Posterior cingulate gyrus (tissue), 11 donors: ENCODE results near the gene LRRC39.
A peak's percentile ranks its signal among the peaks of the same experiment; 100 is the strongest.

Source experiments
- DNase-seq, 10 donors: peaks; one replicate each; pipeline versions ENCODE4 v3.0.0 to v3.0.0-alpha.2; 2020 to 2021; ENCODE audit warnings: mixed read lengths in 3 of 10
- intact Hi-C: fragments of 100-400 bp; cut with DNase I; formaldehyde crosslinking; loops from one replicate; pipeline ENCODE4 v1.15.1; 2023

The LRRC39 gene

DNA sequence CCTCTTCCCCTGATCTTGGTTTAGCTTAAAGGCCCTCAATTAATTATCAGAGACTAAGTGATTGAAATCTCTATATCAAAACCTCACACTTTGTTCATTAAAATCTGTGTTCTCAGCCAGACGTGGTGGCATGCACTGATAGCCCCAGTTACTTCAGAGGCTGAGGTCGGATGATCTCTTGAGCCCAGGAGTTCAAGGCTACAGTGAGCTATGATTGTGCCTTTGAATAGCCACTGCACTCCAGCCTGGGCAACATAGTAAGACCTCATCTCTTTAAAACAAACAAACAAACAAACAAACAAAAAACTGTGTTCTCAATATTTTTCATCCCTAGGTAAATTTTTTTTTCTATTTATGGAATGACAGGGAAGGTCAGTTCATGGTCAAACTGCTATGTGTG, 26.4 kb downstream of the LRRC39 start:
- intact Hi-C loops = no loop called here
- no peak for DNase-seq

GRCh38 chr1:100147875-100148274, 30.2 kb downstream of the LRRC39 start:
- no peak for DNase-seq
- intact Hi-C loops = no loop called here

GRCh38 chr1:100146958-100147357, 31.1 kb downstream of the LRRC39 start:
- intact Hi-C loops = no loop called here

DNA sequence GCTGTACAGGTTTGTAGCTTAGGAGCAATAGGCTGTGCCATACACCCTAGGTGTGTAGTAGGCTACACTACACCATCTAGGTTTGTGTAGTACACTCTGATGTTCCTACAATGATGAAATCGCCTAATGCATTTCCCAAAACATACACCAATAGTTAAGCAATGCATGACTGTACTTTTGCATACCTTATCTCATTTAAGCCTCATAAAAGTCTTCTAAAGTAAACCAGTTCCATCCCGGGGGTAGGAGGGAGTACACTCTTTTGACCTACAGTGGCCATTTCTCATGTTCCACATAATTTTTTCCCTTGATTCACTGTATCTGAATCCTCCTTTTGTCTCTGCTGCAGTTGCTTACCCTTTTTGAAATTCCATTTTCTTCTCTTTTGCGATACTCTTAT, 32.9 kb downstream of the LRRC39 start:
- DNase-seq = no peak
- intact Hi-C loops = no loop called here

More at GRCh38 chr1:100146958-100147357, 31.1 kb downstream of the LRRC39 start:
- no peak for DNase-seq

- intact Hi-C loops = no loop called here
- no peak for DNase-seq
Observed at GRCh38 chr1:100142343-100142742, 35.7 kb downstream of the LRRC39 start.

DNA sequence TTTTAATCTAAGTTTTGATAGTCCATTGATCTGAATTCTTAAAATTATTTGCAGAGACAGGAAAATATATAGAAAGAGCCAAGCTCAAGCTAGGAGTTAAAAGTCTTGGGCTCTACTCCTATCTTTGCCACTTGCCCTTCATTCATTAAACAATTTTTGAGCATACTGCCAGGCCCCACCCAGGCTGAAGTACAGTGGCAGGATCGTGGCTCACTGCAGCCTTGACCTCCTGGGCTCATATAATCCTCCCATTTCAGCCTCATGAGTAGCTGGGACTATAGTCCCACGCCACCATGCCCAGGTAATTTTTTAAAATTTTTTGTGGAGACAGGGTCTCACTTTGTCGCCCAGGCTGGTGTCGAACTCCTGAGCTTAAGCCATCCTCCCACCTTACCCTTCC, 36.9 kb downstream of the LRRC39 start:
- no peak for DNase-seq
- intact Hi-C loops = no loop called here

DNA sequence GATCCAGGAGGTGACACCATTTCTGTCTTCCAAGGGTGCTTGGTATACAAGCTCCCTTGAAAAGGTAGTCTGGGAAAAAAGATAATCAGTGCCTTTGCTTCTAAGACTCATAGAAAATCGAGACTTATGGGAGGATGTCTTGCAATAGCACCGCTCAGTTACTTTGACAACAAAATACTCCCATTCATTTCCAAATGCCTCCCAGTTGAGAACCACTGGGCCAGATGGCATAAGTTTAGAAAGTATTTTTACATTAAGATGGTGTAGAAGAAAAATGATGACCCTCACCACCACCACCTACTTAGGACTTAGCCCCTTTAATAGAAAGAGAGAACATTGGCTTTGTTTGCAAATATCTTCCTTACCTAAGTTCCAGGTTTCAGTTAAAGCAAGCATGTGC, 40.5 kb downstream of the LRRC39 start:
- intact Hi-C loops = loop anchor here (10.0 kb wide), 3 partner anchors 173 to 317 kb away; partner anchors contain the start of genes AGL and SLC35A3
- DNase-seq = no peak

GRCh38 chr1:100134872-100135271, 43.2 kb downstream of the LRRC39 start:
- no peak for DNase-seq
- intact Hi-C loops = loop anchor here (5.0 to 10.0 kb wide), 6 partner anchors 112 to 328 kb away; partner anchors contain the start of genes AGL, DBT, RTCA and SLC35A3

DNA sequence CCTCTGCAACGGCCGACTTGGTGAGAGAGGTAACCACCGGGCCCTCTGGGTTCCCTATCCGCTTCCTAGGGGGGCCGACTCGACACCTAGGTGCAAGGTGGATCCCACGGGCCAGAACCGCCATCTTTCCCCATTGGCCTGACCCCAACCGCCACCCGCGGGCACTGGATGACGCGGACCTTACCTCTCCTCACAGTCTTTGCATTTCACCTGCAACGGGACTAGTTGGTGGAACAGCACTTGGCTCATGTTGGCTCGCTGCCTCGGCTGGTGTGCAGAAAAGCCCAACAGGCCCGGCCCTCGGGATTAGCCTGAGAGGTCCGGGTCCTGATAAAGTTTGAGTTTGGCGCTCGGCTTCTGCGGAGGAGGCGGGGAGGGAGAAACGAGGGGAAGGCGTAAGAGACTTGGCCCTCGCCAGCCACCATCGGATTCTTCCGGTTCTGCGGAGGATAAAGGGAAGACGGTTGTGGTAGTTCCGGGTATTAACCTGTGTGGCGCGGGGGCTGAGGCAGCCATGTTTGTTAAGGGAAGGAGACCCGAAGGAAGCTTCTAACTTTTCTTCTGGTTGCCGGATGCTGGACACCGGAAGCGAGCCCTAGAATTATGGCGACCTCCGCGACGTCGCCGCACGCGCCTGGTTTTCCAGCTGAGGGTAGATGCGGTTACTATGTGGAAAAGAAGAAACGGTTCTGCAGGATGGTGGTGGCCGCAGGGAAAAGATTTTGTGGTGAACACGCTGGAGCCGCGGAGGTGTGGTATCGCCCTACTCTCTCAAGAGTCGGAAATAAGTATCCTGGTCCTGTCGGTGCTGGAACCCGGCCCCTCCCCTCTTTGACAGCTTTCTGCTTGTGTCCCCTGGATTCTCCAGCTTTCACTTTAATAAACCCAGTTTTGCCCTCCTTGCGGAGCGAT, 45.2 kb downstream of the LRRC39 start, which contains the start of the genes SASS6 and TRMT13:
SASS6 (minus strand) TSS at position 365 of the 912 bp plus-strand sequence; CDS start at position 249, 116 bp downstream.
TRMT13 (plus strand) TSS at position 598 of the 912 bp plus-strand sequence; CDS start at position 604, 6 bp downstream.
- intact Hi-C loops = loop anchor here (2.0 to 10.0 kb wide), 8 partner anchors 94 to 326 kb away; partner anchors contain the start of genes AGL, DBT, RTCA and SLC35A3

DNA sequence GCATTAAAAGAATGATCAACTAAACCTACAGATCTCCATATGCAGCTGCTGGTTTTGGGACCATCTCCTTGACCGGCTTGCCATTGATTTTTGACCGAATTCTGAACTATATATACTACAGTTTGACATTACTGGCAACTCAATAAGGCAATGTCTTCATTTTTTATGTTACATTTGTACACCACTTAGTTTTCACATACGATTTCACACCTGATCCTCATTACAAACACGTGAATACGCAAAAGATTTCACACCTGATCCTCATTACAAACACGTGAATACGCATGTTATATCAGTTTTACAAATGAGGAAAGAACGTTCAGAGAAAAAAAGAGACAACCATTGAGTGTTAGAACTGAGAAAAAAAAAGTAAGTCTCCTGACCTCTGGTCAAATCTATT, 46.4 kb downstream of the LRRC39 start:
- intact Hi-C loops = loop anchor here (2.0 to 10.0 kb wide), 8 partner anchors 93 to 324 kb away; partner anchors contain the start of genes AGL, DBT, RTCA and SLC35A3

More for the DNA sequence above, 45.2 kb downstream of the LRRC39 start, which contains the start of the genes SASS6 and TRMT13:
- peak; percentile 95 to 99 (median 98) for DNase-seq

GRCh38 chr1:100130552-100131077, 47.4 kb downstream of the LRRC39 start:
- no peak for DNase-seq
- intact Hi-C loops = loop anchor here (5.0 to 10.0 kb wide), 6 partner anchors 117 to 324 kb away; partner anchors contain the start of genes AGL, DBT, RTCA and SLC35A3

More for the DNA sequence above, 46.4 kb downstream of the LRRC39 start:
- no peak for DNase-seq

GRCh38 chr1:100127226-100127625, 50.8 kb downstream of the LRRC39 start:
- no peak for DNase-seq
- intact Hi-C loops = no loop called here

- intact Hi-C loops = no loop called here
- DNase-seq = no peak
Observed at GRCh38 chr1:100122177-100122576, 55.9 kb downstream of the LRRC39 start.

DNA sequence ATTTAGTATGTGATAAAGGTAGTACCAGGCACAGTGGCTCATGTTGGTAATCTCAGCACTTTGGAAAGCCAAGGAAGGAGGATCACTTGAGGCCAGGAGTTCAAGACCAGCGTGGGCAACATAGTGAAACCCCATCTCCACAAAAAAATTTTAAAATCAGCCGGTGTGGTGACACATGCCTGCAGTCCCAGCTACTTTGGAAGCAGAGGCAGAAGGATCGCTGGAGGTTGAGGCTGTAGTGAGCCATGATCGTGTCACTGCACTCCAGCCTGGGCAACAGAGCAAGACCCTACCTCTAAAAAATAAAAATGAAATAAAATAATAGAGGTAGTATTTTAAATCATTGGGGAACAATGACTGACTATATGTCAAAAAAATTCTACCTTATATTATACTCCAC, 62.5 kb downstream of the LRRC39 start:
- intact Hi-C loops = no loop called here
- no peak for DNase-seq

DNA sequence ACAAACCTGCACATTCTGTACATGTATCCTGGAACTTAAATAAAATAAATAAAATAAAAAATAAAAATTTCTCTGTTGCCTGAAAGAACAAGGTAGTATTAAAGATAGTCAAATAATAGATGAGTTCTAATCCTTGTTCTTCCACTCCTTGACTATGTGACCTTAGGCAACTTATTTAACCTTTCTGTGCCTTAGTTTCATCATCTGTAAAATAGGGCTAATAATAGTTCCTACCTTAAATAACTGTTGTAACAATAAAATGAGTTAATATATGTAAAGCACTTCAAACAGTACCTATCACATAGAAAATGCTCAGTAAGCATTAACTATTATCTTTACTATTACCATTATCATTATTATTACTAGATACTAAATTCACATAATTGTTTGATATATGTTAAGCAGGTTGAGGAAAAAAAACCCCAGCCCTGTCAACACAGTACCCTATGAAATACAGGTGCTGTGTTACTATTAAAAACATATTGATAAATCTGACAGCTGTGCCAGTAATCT, 68.4 kb downstream of the LRRC39 start:
- intact Hi-C loops = no loop called here
- no peak for DNase-seq

GRCh38 chr1:100107696-100108095, 70.4 kb downstream of the LRRC39 start:
- intact Hi-C loops = no loop called here
- DNase-seq = no peak

- DNase-seq = no peak
- intact Hi-C loops = no loop called here
Observed at GRCh38 chr1:100101564-100101963, 76.5 kb downstream of the LRRC39 start.

GRCh38 chr1:100100202-100100601, 77.9 kb downstream of the LRRC39 start:
- intact Hi-C loops = no loop called here
- no peak for DNase-seq
